Measurements from ENCODE around the gene GFAP.

Gene GFAP

GRCh38 chr17:44919885-44920564 is 4.7 kb upstream of the GFAP start:
- FAIRE-seq (peak; percentile 98), DNase-seq (ENCODE audit: insufficient read length) (peak; percentile 90)
- TF ChIP-seq TAF1 (IDR thresholded peaks at IDR 0.05; ENCODE audit: borderline replicate concordance, low read depth, low read length) (no peak), POLR2AphosphoS5 (IDR thresholded peaks at IDR 0.05; ENCODE audit: low read depth, low read length) (no peak), POLR2A (IDR thresholded peaks at IDR 0.05; ENCODE audit: low read depth, low read length) (no peak)

- FAIRE-seq = no peak
- DNase-seq (ENCODE audit: insufficient read length) = no peak
- no peak for TF ChIP-seq TAF1 (IDR thresholded peaks at IDR 0.05; ENCODE audit: borderline replicate concordance, low read depth, low read length)
- no peak for TF ChIP-seq POLR2AphosphoS5 (IDR thresholded peaks at IDR 0.05; ENCODE audit: low read depth, low read length)
- TF ChIP-seq POLR2A (IDR thresholded peaks at IDR 0.05; ENCODE audit: low read depth, low read length) = no peak
Observed at GRCh38 chr17:44919411-44919810, 4.1 kb upstream of the GFAP start.

GRCh38 chr17:44918006-44918405 is 2.7 kb upstream of the GFAP start:
- FAIRE-seq = no peak
- no peak for DNase-seq (ENCODE audit: insufficient read length)
- no peak for TF ChIP-seq POLR2A (IDR thresholded peaks at IDR 0.05; ENCODE audit: low read depth, low read length)
- no peak for TF ChIP-seq POLR2AphosphoS5 (IDR thresholded peaks at IDR 0.05; ENCODE audit: low read depth, low read length)
- no peak for TF ChIP-seq TAF1 (IDR thresholded peaks at IDR 0.05; ENCODE audit: borderline replicate concordance, low read depth, low read length)

GRCh38 chr17:44917456-44917855 is 2.2 kb upstream of the GFAP start:
- DNase-seq (ENCODE audit: insufficient read length) (no peak), FAIRE-seq (no peak)
- TF ChIP-seq POLR2A (IDR thresholded peaks at IDR 0.05; ENCODE audit: low read depth, low read length) (no peak), TAF1 (IDR thresholded peaks at IDR 0.05; ENCODE audit: borderline replicate concordance, low read depth, low read length) (no peak), POLR2AphosphoS5 (IDR thresholded peaks at IDR 0.05; ENCODE audit: low read depth, low read length) (no peak)

GRCh38 chr17:44916781-44917241 is 1.5 kb upstream of the GFAP start:
- TF ChIP-seq POLR2A (IDR thresholded peaks at IDR 0.05; ENCODE audit: low read depth, low read length) (no peak), TAF1 (IDR thresholded peaks at IDR 0.05; ENCODE audit: borderline replicate concordance, low read depth, low read length) (no peak), POLR2AphosphoS5 (IDR thresholded peaks at IDR 0.05; ENCODE audit: low read depth, low read length) (no peak)
- no peak for DNase-seq (ENCODE audit: insufficient read length)
- no peak for FAIRE-seq

GRCh38 chr17:44915862-44916780 is 821 bp upstream of the GFAP start:
- FAIRE-seq (no peak), DNase-seq (ENCODE audit: insufficient read length) (no peak)
- no peak for TF ChIP-seq POLR2A (IDR thresholded peaks at IDR 0.05; ENCODE audit: low read depth, low read length)
- TF ChIP-seq TAF1 (IDR thresholded peaks at IDR 0.05; ENCODE audit: borderline replicate concordance, low read depth, low read length) = no peak
- no peak for TF ChIP-seq POLR2AphosphoS5 (IDR thresholded peaks at IDR 0.05; ENCODE audit: low read depth, low read length)

GRCh38 chr17:44914698-44915271 is 515 bp downstream of the GFAP start:
- TF ChIP-seq TAF1 (IDR thresholded peaks at IDR 0.05; ENCODE audit: borderline replicate concordance, low read depth, low read length) = no peak
- no peak for TF ChIP-seq POLR2AphosphoS5 (IDR thresholded peaks at IDR 0.05; ENCODE audit: low read depth, low read length)
- TF ChIP-seq POLR2A (IDR thresholded peaks at IDR 0.05; ENCODE audit: low read depth, low read length) = no peak
- no peak for DNase-seq (ENCODE audit: insufficient read length)
- no peak for FAIRE-seq

- no peak for TF ChIP-seq POLR2A (IDR thresholded peaks at IDR 0.05; ENCODE audit: low read depth, low read length)
- TF ChIP-seq POLR2AphosphoS5 (IDR thresholded peaks at IDR 0.05; ENCODE audit: low read depth, low read length) = no peak
- TF ChIP-seq TAF1 (IDR thresholded peaks at IDR 0.05; ENCODE audit: borderline replicate concordance, low read depth, low read length) = no peak
- DNase-seq (ENCODE audit: insufficient read length) (no peak), FAIRE-seq (peak; percentile 51)
Observed at GRCh38 chr17:44914148-44914547, 1.2 kb downstream of the GFAP start.

- TF ChIP-seq TAF1 (IDR thresholded peaks at IDR 0.05; ENCODE audit: borderline replicate concordance, low read depth, low read length) (no peak), POLR2AphosphoS5 (IDR thresholded peaks at IDR 0.05; ENCODE audit: low read depth, low read length) (no peak), POLR2A (IDR thresholded peaks at IDR 0.05; ENCODE audit: low read depth, low read length) (no peak)
- no peak for DNase-seq (ENCODE audit: insufficient read length)
- FAIRE-seq = no peak
Observed at GRCh38 chr17:44913676-44914075, 1.6 kb downstream of the GFAP start.

GRCh38 chr17:44912763-44913544 is 2.3 kb downstream of the GFAP start:
- FAIRE-seq (no peak), DNase-seq (ENCODE audit: insufficient read length) (no peak)
- no peak for TF ChIP-seq TAF1 (IDR thresholded peaks at IDR 0.05; ENCODE audit: borderline replicate concordance, low read depth, low read length)
- no peak for TF ChIP-seq POLR2AphosphoS5 (IDR thresholded peaks at IDR 0.05; ENCODE audit: low read depth, low read length)
- no peak for TF ChIP-seq POLR2A (IDR thresholded peaks at IDR 0.05; ENCODE audit: low read depth, low read length)
